SHP77 (cell line): Measurements from ENCODE around the gene LAMC3.

Experiments used
- DNase-seq, 2 experiments: peaks; one replicate each; lab custom pipeline; 2025; lab: John Stamatoyannopoulos, UW

LAMC3 gene

GRCh38 chr9:131008909-131009618 lies at the start of gene LAMC3:
TSS of gene LAMC3 (plus strand) at chr9:131009174. CDS start at chr9:131009215, 41 bp downstream.
- peak in 1 of 2 experiments; percentile 52 for DNase-seq

GRCh38 chr9:130959809-130960334 lies 49.1 kb upstream of the LAMC3 start:
- no peak for DNase-seq

DNA sequence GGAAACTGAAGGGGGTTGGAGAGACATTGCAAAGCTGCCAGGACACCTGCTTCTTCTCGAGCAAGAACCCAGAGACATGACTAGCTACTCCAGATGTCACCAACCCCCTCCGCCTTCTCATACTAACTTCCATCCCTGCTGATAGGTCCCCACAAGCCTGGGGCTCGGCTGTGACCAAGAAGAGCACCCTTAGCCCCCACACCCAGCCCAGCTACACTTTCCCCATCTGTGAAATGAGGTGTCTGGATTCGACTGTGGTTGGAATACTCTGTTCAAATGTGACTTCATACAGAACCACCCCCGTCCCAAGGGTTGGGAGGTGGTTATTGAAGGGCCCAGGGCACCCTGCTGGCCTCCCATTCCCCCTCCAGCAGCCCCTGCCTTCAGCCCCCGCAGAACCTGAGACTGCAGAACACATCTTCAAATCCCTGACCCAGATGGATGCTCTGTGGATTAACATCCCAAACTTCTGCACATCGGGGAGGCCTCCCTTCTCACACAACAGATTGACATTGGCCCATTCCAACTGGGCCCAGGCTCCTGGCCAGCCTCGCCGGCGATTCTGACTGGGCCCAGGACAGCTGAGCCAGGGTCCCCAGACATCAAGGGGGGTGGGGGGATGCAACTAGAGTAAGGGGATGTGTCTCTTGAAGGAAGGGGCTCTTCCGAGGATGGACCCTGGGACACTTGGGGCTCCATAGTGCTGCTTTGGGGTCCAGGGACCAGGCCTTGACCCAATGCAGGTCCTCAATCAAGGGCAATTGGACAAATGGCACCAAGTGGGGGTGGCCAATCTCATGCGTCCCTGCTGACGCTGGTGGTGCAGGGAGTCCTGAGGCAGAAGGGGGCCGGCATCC lies 48.2 kb upstream of the LAMC3 start:
- no peak for DNase-seq

GRCh38 chr9:130961511-130962300 lies 47.3 kb upstream of the LAMC3 start:
- DNase-seq = no peak

DNA sequence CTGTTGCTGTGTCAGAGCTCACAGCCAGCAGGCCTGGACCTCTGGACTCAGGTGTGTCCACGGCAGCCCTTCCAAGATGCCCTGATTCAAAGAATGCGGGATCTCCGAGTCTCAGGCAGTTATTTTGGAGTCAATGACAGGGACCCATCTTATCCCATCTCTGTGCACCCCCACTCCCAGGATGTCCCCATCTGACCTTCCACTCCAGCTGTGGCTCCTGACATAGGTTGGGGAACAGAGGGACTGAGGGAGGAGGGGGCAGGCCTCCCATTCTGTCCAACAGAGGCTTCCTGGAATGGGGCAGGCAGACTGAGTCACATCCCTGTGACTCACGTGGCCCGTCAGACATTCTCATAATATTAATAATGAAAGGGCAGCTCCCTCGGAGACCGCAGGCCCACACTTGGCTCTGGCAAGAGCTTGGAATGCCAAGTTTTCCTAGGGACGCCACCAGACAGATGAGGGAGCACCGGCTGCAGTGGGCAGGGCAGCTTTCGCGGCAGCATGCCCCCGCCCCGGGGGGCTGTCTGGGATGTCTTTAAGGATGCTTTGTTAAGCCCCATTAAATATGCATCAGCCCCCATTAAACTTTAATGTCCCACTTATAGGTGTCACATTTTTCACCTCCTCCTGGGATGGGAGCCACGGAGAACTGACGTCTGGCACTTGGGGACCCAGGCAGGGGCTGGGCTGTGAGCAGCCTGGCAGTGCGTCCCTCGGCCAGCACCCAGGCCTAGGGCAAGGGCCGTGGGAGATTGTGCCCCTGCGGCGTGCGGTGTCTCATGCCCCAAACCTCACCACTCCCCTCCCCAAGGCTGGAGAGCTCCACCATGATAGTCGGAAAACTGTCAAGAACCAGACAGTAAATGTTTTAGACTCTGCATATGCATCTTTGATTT lies 46.3 kb upstream of the LAMC3 start:
- DNase-seq = no peak

- no peak for DNase-seq
Measured at GRCh38 chr9:130963337-130963908, 45.6 kb upstream of the LAMC3 start.

DNA sequence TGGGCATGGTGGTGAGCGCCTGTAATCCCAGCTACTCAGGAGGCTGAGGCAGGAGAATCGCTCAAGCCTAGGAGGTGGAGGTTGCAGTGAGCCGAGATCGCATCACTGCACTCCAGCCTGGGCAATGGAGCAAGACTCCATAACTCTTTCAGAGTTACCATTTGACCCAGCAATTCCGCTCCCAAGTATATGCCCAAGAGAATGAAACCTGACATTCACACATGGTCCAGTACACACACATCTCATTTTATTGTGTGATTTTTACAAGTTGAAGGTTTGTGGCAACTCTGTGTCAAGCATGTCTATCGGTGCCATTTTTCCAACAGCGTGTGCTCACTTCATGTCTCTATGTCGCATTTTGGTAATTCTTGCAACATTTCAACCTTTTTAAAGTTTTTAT lies 45.1 kb upstream of the LAMC3 start:
- DNase-seq = no peak

DNA sequence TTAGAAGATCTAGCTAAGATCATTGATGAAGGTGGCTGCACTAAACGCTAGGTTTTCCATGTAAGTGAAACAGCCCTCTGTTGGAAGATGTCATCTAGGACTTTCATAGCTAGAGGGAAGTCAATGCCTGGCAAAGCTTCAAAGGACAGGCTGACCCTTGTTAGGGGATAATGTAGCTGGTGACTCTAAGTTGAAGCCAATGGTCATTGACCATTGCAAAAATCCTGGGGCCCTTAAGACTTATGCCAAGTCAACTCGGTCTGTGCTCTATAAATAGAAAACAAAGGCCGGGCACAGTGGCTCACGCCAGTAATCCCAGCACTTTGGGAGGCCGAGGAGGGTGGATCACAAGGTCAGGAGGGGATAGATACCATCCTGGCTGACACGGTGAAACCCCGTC lies 43.3 kb upstream of the LAMC3 start:
- no peak for DNase-seq

DNA sequence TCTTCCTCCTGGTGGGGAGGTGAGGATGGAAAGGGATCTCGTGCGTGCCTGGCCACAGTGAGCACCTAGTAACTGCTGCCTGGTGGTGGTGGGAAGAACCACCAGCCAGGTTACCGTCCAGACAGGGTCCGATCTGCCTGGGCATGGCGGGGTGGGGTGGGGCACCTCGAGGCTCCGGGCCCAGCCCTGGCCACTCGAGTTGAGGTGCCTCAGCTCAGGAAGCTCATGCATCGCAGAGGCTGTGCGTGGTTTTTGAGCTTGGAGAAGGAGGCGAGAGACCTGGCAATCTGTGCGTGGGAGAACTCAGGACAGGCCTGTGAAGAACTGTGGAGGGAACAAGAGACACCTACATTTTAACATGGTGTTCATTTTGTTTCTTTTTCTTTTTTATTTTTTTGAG lies 38.9 kb upstream of the LAMC3 start:
- DNase-seq = no peak

DNA sequence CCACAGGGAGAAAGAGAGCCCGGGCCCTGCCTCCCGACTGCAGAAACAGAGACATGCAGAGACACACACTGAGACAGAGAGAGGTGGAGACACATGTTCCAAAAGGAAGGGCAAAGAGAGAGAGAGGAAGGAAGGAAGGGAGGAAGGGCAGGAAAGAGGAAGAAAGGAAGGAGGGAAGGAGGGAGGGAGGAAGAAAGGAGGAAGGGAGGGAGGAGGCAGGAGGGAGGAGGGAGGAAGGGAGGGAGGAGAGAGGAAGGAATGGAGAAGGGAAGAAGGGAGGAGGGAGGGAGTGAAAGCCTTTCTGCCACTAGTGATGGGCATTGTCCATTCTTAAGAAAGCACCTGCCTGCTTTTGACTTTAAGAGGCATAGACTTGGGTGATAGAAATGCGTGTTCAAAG lies 38.1 kb upstream of the LAMC3 start:
- DNase-seq = no peak

- no peak for DNase-seq
Measured at GRCh38 chr9:130971294-130971849, 37.6 kb upstream of the LAMC3 start.

DNA sequence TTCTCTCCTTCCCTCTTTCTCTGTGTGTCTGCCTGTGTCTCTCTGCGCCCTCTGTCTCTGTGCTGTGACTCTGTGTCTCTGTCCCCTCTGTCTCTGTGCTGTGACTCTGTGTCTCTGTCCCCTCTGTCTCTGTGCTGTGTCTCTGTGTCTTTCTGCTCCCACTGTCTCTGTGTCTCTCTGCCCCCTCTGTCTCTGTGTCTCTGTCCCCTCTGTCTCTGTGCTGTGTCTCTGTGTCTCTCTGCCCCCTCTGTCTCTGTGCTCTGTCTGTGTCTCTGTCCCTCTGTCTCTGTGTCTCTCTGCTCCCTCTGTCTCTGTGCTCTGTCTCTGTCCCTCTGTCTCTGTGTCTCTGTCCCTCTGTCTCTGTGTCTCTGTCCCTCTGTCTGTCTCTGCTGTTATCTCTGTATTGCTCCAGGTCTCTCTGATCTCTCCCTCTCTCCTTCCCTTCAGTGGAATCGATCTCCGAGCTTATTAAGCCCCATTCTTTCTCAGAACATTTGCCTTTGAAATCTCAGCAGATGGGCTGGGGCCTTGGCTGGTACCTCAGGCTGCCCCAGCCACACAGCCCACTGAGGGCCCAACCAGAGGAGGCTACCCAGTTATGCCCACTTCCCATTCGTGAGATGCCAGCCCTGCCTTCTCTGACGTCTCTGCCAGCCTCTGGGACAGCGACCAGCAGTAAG lies 36.6 kb upstream of the LAMC3 start:
- no peak for DNase-seq

- no peak for DNase-seq
Measured at GRCh38 chr9:130972957-130973685, 35.9 kb upstream of the LAMC3 start.

DNA sequence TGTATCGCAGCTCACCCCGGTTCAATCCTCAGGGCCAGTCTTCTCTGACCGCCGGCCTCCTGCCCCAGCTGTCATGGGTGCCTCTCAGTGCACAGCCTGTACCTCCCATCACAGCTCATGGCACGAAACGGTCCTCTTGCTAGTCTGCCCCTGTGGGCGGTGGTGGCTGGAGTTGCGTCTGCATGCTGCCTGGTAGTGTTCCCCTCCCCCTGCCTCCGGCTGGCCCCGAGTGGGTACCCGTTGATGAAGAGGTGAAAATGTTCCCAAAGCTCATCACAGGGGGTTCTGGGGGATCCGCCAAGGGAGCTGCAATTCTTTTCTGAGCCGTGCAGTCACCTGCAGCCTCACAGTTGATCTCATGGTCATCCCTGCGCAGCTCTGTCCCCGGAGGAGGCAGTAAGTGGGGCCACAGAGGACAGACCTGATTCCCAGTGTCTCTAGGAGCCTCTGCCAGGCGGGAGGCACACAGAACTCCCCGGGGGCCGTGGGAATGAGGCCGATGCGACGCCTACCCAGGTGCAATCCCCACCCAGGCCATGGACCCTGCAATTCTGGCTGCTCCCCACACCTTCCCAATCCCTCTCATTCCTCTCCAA lies 35.2 kb upstream of the LAMC3 start:
- no peak for DNase-seq

DNA sequence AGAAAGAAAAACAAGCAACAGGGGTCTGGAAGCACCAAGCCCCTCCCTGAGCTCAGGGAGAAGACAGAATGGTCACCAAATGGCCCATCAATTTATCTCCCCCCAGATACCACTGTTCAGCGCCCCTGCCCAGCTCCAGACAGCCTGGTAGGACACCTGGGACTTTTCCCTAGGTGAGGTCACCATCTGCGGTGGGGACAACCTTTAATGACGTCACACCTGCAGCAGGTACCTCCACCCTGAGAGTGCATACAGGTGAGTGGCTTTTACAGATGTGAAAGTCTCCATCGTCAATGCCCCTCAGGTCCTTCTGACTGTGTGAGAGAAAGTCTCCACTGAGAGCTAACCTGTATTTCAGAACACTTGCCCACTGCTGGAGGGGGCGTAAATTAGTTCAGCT lies 34.3 kb upstream of the LAMC3 start:
- no peak for DNase-seq

DNA sequence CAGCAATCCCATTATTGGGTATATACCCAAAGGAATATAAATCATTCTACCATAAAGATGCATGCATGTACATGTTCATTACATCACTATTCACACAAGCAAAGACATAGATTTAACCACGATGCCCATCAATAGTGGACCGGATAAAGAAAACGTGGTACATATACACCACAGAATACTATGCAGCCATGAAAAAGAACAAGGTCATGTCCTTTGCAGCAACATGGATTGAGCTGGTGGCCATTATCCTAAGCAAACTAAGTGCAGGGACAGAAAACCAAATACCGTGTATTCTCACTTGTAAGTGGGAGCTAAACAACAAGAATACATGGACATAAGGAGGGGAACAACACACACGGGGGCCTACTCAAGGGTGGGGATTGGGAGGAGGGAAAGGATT lies 33.8 kb upstream of the LAMC3 start:
- DNase-seq = no peak

- DNase-seq = no peak
Measured at GRCh38 chr9:130975932-130976841, 32.8 kb upstream of the LAMC3 start.

- no peak for DNase-seq
Measured at GRCh38 chr9:130977811-130978221, 31.2 kb upstream of the LAMC3 start.
